Suppressor macrophage treated with lipopolysaccharide for 1 hour (primary cell): Measurements from ENCODE around the gene TUBGCP3.
A peak's percentile ranks its signal among the peaks of the same experiment; 100 is the strongest.

Source experiments
- DNase-seq, 3 donors: peaks; one replicate each; pipeline ENCODE4 v3.0.0-alpha.2; 2020 to 2022

Gene TUBGCP3

DNA sequence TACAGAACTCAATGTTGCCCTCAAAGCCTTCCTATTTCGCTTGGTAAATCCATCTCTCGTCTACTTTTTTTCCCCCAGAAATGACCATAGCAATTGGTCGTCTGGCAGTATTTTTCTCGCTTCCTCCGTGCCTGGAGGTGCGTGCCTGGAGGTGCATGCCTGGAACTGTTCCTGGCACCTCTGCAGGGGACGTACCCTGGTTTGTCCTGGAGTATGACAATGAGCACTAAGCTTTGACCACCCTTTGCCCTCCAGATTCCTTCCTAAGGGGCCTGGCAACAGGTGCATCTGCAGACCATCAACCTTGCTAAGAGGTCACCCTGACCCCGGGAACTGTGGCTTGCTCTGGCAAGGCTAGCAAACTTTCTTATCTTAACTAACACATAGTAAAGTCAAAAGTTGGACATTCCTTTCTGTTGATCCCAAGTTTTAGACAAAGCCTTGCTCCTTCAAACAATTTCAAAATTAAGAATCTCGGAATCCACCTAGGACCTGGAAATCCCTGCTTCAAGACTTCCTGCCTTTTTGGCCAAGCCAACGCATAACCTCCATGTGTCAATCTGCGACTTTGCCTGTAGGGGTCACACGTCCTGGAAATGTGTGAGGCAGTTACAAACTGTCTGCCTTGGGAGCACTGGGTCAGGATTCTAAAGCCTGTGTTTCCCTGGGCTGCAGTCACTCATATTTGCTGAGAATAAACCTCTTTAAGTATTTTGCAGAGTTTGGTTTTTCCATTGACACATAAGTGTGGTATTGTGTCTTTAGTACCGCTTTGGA, 28.8 kb upstream of the TUBGCP3 start:
- DNase-seq, result peak; percentile 59 to 72 (median 72)

DNA sequence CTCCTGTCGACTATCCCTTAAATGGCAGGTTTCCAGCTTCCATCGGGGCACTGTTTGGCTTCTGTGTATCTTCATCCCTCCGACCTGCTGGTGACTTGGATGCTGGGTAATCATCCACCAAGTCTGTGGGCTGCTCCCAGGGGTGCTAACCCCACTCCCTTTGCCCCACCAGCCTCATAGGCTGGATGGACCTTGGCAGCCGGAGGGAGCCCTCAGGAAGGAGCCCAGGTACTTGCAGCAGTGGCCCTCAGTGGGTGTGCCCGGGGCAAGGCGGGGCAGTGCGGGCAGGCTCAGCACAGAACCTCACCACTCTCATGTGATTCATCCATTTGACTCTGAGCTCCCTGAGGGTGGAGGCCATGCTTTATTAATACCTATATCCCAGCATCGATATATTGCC, 27.4 kb upstream of the TUBGCP3 start:
- no peak for DNase-seq

DNA sequence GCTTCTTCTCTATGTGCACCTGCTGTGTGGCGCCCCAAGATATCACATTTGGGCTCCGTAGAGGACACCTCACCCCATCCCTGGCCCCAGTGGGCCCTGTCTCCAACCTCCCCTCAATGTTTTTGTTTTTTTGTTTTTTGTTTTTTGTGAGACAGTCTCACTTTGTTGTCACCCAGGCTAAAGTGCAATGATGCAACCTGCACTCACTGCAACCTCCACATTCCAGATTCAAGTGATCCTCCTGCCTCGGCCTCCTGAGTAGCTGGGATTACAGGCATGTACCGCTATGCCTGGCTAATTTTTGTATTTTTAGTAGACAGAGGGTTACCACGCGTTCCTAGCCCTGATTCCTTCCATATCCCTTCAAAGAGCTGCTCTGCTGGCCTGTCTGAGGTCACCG, 26.9 kb upstream of the TUBGCP3 start:
- DNase-seq, result no peak

DNA sequence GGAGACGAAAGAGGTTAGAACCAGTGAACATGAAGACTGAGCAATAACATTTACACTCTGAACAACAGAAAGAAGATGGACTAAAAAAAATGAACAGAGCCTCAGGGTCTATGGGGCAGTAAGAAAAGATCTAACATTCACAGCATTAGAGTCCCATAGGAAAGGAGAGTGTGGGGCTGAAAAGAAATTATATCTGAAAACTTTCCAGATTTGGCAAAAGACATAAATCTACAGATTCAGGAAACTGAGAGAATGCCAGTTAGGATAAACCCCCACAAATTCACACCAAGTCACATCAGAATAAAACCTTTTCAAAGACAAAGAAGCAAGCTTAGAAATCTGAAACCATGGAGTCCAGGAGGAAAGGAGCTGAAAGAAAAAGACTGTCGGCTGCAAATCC, 20.3 kb upstream of the TUBGCP3 start:
- DNase-seq, result no peak

DNA sequence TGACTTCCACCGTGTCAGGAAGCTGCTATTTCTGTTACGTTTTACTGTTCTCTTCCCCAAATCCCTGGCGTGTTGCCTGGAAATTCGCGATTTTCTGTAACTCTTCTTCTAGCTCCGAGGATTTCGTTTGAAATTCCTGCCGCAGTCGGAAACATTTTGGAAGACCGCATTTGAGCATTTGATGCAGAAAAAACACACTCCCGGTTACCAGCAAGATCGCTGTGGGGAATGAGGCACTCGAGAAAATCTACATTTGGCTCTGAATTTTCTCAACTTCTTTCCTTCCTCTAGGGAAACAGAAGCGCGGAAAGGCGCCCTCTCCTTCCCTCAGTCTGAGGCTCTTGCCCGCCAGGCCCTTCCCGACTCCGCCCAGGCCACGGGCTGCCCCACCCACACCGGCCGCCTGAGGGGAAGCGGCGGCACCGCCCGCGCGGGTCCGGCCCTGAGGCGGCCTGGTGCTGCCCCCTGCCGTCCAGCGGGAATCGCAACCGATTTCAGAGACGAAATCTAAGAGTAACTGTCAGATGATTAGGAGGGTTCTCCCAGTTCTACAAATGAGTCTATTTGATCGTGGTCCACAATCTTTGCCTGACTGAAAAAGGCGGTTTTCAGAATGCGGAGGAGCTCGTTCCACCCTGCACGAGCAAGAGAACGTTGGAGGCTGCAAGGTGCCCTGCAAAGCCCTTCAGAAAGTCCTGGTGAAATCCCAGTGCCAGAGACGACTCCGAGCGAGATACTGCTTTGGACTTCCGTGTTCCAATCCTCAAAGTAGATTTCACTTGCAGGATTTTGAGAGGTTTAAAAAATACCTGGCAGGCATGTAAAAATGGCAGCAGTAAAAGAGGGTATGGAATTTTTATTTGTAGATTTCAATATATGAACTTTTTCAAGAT, 18.4 kb upstream of the TUBGCP3 start:
- DNase-seq, result peak; percentile 94 to 98 (median 97)

DNA sequence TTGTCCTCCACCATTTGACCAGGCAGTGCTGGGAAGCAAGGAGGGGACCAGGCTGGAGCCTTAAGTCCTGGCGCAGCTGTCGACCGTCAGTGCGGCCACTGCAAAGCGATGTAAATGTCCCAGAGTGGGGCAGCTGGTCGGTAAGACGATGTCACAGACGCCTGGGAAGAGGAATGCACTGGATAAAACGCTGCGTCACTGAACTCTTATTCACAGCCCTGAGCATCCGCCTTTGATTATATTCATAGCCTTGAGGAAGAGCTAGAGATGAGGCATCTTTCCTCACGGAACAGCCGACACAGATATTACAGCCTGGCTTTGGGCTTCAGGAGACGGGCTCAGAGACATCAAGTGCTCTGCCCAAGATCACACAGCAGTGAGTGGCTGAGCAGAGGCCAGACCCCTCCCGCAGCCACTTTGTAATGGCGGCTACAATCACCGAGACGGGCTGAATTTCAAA, 17.6 kb upstream of the TUBGCP3 start:
- no peak for DNase-seq

DNA sequence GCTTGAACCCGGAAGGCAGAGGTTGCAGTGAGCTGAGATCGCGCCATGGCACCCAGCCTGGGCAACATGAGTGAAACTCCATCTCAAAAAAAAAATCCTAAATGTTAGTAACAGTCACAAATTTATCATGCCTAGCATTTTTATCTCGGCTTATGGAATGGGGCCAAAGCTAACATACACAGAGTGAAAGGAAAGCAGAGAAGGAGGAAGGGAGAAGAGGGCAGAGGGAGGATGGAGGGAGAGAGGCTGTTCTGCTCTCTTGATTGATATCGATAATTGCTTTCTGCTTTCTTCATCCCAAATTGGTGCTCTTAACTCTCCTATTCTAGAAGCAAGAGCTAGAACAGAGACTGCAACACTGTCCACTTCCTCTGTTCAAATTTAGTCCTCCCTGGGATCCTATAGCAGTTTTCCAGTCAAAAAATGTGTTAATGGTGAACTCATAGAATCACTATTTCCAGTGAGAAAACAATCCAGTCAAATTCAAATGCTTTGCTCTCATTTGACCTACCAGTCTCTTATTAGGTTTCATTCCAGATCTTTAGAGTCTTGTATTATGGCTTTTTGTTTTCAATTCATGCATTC, 15.8 kb upstream of the TUBGCP3 start:
- no peak for DNase-seq

DNA sequence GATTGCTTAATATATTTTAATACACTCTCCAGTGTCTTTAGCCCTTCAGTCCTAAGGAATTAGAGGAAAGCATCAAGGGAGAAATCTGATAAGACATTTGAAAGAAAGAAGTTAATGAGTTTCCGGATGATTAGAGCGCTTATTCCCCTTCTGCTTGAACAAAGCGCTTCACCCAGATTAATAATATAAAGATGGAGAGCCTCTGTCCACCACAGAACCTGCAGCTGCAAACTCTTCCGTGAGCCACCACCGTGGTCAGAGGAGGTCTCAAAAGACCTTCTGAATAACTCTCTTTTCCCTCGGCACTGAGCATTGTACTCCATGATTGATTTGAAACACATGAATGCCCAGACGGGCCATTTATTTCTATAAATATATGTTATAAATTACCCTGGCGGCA, 14.2 kb upstream of the TUBGCP3 start:
- DNase-seq, result no peak

DNA sequence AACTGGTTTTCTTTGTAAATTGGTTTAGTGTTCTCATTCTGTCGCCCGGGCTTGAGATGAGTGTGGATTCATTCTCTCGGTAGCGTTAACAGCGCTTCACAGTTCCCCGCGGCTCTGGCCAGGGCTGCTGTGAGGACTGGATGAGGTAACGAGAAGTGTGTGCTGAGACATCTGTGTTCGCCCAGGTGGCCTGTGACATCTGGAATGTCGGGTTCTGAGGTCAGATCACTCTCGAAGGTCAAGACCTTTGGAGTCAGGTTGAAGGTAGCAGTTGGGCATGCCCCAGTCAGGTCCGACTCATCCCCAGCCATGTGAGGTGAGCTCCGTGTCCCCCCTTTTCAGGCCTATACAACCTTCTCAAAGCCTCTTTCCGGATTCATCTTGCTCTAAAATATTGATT, 13.4 kb upstream of the TUBGCP3 start:
- no peak for DNase-seq

DNA sequence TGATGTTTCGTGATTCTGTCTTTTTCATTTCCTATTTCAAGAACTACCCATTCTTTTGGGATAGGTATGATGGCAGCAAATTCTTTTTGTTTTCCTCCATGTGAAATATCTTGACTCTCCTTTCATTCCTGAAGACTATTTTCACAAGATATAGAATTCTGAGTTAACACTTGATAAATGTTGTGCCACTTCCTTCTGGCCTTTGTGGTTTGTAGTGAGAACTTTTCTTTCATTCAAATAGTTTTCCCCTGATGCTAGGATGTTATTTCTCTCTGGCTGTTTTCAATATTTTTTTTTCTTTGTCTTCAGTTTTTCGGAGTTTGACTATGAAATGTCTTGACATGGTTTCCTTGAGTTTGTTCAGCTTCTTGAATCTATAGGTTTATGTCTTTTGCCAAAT, 8.3 kb upstream of the TUBGCP3 start:
- DNase-seq, result no peak

DNA sequence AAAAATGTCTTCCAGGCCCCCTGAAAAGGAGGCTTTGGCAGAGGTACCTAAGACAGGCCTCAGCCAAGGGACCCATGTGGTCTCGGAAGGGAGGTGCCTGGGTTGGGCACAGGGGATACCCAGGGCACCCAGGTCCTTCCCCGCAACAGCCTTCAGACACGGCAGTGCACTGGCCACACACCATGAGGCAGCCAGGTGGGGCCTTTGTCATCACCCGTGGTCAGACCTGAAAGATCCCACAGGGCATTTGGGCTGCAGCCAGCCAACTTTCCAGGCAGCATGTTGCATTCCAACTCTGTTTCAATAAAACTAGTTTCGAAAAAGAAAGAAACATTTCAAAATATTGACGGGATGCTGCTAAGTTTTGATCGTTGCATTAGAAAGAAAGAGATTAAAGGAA, 4.7 kb upstream of the TUBGCP3 start:
- DNase-seq, result no peak

DNA sequence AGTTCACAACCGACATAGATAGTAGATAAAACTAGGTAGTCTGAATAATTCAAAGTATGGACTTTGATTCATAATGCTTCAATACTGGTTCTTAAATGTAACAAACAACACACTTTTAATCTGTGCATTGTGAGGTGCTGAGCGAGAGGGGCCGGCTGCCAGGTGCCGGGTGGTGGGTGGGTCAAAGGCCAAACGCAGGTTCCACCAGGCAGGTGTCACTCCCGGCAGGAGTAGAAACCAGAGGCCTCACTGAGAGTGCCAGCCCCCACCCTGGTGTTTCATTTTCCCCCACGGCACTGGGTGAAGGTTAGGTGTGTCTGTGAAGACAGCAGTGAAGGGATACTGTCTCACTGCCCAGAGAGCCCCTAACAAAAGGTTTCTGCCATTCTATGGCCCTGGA, 4.2 kb upstream of the TUBGCP3 start:
- no peak for DNase-seq

DNA sequence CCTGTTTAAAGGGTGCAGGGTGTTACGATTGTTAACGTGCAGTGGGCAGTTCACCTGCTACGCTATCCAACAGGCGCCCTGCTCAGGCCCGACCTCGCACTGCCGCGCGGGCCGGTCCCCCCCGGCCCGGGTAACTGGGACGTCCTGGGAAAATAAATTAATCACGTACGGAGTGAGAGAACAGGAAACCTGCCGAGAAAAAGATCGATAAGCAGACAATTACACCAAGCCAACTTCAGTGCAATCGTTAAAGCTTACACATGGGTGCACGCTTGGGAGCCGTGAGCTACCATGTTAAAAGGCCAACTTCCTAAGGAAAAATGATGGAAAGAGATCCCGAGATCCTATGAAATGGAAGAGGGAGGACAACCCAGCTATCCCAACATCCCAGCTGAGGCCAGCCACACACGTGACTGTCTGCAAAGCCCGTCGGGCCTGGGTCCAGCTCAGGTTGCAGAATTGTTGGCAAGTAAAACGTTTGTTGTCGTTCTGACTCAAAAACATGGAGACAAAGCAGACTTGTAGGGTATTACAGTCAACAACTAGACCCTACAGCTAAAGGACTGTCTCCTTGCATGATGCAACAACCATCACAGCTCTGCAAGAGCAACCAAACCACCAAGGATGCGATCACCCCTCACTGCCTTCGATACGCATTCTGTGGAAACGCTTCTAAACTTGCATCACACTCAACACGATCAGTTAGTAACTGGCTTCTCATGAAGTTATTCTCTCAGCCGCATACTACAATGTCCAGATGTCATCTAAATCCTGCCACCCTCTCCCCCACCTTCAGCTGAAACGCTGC, 741 bp upstream of the TUBGCP3 start:
- no peak for DNase-seq

DNA sequence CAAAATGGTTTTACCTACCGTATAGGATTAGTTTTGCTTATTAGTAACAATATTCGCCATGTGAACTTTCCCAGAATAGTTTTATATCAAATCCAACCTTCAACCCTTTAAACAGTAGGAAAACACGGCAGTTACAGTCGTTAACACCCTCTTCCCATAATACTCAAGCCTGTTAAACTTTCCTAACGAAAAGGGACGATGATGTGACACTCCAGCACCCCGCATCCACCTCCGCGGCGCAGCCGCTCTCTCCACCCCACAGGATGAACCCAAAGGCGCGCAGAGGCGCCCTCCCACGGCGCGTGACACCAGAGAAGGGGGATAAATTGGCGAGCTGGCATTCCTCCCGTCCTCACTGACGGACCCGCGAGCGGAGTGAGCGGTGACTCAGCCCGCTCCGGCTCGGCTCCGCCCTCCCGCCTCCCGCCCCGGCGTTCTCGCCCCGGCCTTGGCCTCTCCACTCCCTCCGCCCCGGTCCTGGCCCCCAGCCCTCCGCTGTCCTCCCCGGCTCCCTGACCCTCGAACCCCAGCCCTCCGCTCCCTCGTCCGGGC, 665 bp downstream of the TUBGCP3 start:
- peak; percentile 94 to 96 (median 96) for DNase-seq

DNA sequence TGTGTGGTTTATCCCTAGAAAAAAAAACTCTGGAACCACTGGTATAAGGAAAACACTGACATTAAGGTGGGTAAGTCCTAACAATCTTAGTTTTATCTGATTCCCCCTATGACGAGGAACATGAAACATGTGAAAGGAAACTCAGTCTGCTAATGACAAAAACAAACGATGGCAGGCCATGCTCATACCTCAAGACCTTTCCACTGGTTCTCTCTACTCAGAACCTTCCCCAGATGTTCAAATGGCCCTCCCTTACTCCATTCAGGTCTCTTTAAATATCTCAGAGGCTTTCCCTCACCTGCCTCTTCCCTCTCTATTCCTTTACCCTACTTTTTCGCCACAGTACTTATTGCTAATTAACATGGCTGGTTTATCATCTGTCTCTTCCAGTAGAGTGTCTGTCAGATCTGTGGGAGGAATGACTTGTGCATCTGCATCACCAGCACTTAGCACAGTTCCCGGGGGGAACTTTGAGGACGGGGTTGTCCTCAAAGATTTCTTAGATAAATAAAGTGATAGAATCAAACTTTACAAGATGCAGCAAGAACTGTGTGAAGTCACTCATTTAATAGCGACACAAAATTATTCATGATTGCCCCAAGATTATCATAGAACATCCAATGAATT, 1.5 kb downstream of the TUBGCP3 start:
- peak; percentile 46 to 76 (median 52) for DNase-seq

DNA sequence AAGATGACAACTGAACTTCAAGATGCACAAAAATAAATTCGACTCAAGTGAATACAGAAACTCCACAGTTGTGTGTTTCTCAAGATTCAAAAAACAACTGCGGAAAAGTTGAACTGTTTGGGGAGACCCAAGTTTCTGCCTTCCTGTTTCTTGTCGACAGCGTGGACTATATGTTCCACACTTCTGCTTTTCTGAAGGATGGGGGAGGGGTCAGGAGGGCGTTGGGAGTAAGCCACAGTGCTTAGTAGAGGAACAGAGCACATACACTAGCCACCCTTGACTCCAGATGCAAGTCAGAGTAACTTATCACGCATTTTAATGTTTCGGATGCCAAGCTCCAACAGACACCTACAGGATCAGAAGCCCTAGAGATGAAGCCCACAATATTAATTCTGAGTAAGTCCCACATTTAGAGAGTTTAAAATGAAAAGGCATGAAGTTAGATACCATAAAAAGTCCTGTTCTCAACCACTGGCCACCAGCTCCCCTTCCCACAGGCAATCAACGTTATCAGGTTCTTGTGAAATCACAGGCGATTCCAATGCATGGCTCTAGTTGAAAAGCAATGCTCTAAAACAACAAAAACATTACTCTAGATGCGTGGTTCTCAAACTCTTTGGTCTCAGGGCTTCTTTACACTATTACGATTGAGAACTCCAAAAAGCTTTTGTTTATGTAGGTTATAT, 4.2 kb downstream of the TUBGCP3 start:
- peak; percentile 85 to 90 (median 86) for DNase-seq

DNA sequence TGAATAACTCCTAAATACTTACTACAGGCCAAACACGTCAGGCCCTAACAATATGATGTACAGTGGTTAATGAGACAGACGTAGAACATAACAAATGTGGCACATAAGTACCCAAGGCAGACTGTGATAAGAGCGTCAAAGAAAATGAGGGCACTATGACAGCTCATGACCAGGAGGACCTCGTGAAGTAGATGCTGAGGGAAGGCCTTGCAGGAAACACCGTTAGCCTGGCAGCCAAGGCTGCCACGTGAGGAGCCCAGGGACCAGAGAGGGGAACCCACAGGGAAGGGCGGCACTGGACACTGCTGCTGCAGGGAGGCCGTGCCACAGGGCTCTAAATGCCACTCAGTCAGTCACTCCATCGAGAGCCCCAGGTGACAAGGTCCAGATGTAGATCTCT, 5.7 kb downstream of the TUBGCP3 start:
- peak; percentile 6 to 49 (median 37) for DNase-seq

DNA sequence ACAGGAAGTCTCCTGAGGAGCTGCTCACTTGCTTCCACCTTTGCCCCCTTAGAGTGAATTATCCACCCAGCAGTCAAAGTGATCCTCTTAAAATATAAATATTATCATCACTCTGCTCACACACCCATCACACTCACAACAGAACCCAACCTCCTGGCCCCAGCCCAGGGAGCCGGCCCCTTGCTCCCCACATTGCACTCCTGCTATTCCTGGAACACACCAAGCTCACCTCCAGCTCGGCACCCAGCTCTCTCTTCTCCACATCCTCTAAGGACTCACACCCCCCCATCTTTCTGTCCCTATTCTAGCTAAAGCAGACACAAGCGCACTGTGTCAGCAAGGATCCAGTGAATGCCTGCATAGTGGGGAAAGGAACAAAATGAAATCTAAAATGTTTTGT, 7.0 kb downstream of the TUBGCP3 start:
- no peak for DNase-seq

DNA sequence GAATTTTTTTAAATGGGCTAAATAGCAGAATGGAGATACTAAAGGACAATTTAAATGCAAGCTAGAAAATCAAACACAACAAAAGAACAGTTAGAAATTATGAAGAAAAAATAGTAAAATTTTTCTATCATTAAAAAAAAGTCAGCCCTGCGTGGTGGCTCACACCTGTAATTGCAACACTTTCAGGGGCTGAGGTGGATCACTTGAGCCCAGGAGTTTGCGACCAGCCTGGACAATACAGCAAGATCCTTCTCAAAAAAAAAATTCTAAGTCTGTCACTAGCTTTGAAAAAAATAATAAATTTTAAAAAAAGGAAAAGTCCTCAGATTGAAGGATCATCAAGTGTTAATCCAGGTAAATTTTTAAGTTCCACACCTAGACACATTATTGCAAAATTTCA, 7.7 kb downstream of the TUBGCP3 start:
- DNase-seq, result no peak

DNA sequence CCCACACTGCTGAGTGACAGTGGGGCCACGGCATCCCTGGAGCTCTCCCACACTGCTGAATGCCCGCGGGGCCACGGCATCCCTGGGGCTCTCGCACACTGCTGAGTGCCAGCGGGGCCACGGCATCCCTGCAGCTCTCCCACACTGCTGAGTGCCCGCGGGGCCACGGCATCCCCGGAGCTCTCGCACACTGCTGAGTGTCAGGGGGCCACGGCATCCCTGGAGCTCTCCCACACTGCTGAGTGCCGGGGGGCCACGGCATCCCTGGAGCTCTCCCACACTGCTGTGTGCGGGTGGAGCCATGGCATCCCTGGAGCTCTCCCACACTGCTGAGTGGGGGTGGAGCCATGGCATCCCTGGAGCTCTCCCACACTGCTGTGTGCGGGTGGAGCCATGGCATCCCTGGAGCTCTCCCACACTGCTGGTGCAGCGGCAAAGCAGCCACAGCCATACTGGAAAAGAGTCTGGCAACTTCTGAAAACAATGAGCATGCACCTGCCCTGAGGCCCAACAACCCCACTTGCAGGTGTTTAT, 8.6 kb downstream of the TUBGCP3 start:
- DNase-seq, result no peak

DNA sequence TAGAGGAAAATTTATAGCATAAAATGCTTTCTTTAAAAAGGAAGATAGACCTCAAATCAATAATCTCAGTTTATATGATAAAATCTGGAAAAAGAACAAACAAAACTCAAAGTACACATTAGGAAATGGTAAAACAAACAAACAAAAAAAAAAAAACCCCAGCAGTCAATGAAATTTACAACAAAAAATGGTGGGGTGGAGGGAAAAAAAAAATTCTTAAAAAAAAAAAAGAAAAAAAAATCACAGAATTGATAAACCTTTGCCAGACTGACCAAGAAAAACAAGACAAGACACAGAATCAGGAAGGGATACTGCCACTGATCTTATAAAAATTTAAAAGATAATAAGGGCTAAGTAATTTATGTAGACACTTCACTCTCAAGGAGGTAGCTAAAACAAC, 11.2 kb downstream of the TUBGCP3 start:
- DNase-seq, result no peak
